Brain microvascular endothelial cell (primary cell): ENCODE data around the gene ADARB2.

Experiments used
- DNase-seq: peaks from one replicate; pipeline ENCODE4 v3.0.0-alpha.2; 2020
- H3K27ac ChIP-seq: fragments of 250-450 bp; sonication (Bioruptor Pico); 2 replicates; pipeline ENCODE4 v1.5.1; 2020; ENCODE audit warnings: mild to moderate bottlenecking, moderate library complexity
- H3K27me3 ChIP-seq: fragments of 250-450 bp; sonication (Bioruptor Pico); replicated peaks from 2 replicates; pipeline ENCODE4 v1.5.1; 2020; ENCODE audit warnings: mild to moderate bottlenecking
- H3K36me3 ChIP-seq: fragments of 250-450 bp; sonication (Bioruptor Pico); replicated peaks from 2 replicates; pipeline ENCODE4 v1.5.1; 2020; ENCODE audit warnings: mild to moderate bottlenecking
- H3K4me3 ChIP-seq: 2 replicates; pipeline ENCODE4 v1.5.1; 2011; ENCODE audit warnings: low read depth, mild to moderate bottlenecking, control low read depth, low read length, moderate library complexity
- CTCF ChIP-seq: IDR thresholded peaks from 2 replicates; pipeline ENCODE4 v1.5.1; 2011; ENCODE audit warnings: low read depth, mild to moderate bottlenecking, moderate library complexity, low read length, control low read depth, inconsistent platforms; ENCODE audit errors: missing control alignments
- in situ Hi-C: cut with HindIII; loops from 2 replicates; pipeline ENCODE4 v1.10.0; 2017; ENCODE audit warnings: low sequenced_read_pairs, low pct_ligation_motif_present

Gene ADARB2

GRCh38 chr10:1634239-1634638, 103.1 kb downstream of the ADARB2 start:
- no peak for TF ChIP-seq CTCF
- in situ Hi-C loops = no loop called here

GRCh38 chr10:1633783-1634182, 103.5 kb downstream of the ADARB2 start:
- in situ Hi-C loops = no loop called here
- TF ChIP-seq CTCF = no peak
- no peak overlapping the region for H3K4me3 ChIP-seq

More at GRCh38 chr10:1634239-1634638, 103.1 kb downstream of the ADARB2 start:
- Histone ChIP-seq H3K27me3 (no peaks in the 10 kb centered on the region), H3K4me3 (no peak overlapping the region), H3K27ac (no peak overlapping the region), H3K36me3 (no peaks in the 10 kb centered on the region)
- DNase-seq = no peak

GRCh38 chr10:1632596-1632995, 104.7 kb downstream of the ADARB2 start:
- in situ Hi-C loops = no loop called here
- no peaks in the 10 kb centered on the region for H3K36me3 ChIP-seq
- DNase-seq = no peak
- no peak overlapping the region for H3K27ac ChIP-seq
- no peak for TF ChIP-seq CTCF
- no peaks in the 10 kb centered on the region for H3K27me3 ChIP-seq
- H3K4me3 ChIP-seq = no peak overlapping the region

More at GRCh38 chr10:1633783-1634182, 103.5 kb downstream of the ADARB2 start:
- no peak for DNase-seq
- Histone ChIP-seq H3K27ac (no peak overlapping the region), H3K27me3 (no peaks in the 10 kb centered on the region), H3K36me3 (no peaks in the 10 kb centered on the region)

GRCh38 chr10:1632141-1632540, 105.2 kb downstream of the ADARB2 start:
- in situ Hi-C loops = no loop called here
- H3K36me3 ChIP-seq = no peaks in the 10 kb centered on the region
- no peak overlapping the region for H3K27ac ChIP-seq
- no peak for DNase-seq
- no peak overlapping the region for H3K4me3 ChIP-seq
- H3K27me3 ChIP-seq = no peaks in the 10 kb centered on the region
- no peak for TF ChIP-seq CTCF

GRCh38 chr10:1631282-1631681, 106.0 kb downstream of the ADARB2 start:
- in situ Hi-C loops = no loop called here
- no peak for DNase-seq
- H3K36me3 ChIP-seq = no peaks in the 10 kb centered on the region
- H3K27ac ChIP-seq = no peak overlapping the region
- H3K27me3 ChIP-seq = no peaks in the 10 kb centered on the region
- no peak overlapping the region for H3K4me3 ChIP-seq
- TF ChIP-seq CTCF = no peak

GRCh38 chr10:1630304-1630703, 107.0 kb downstream of the ADARB2 start:
- in situ Hi-C loops = no loop called here
- DNase-seq = no peak
- H3K27me3 ChIP-seq = no peaks in the 10 kb centered on the region
- H3K36me3 ChIP-seq = no peaks in the 10 kb centered on the region
- H3K4me3 ChIP-seq = no peak overlapping the region
- TF ChIP-seq CTCF = no peak
- no peak overlapping the region for H3K27ac ChIP-seq
